SJCRH30 (cell line): ENCODE results near the gene CCDC116. TPM values are rescaled to one million over a fixed set of nuclear protein-coding genes. Genes with fewer than 3 reads are reported as not detected.
A peak's percentile ranks its signal among the peaks of the same experiment; 100 is the strongest.

Experiments used
- DNase-seq, 2 experiments: peaks; one replicate each; pipeline ENCODE4 v3.0.0-alpha.2; 2015 to 2020
- H3K27ac ChIP-seq: fragments of 250-450 bp; sonication (Bioruptor Pico); 2 replicates; pipeline ENCODE4 v1.5.1; 2020; ENCODE audit warnings: mild to moderate bottlenecking, moderate library complexity
- H3K27me3 ChIP-seq: fragments of 250-450 bp; sonication (Bioruptor Pico); 2 replicates; pipeline ENCODE4 v1.5.1; 2020; ENCODE audit warnings: mild to moderate bottlenecking, moderate library complexity
- H3K36me3 ChIP-seq: fragments of 250-450 bp; sonication (Bioruptor Pico); 2 replicates; pipeline ENCODE4 v1.5.1; 2020; ENCODE audit warnings: mild to moderate bottlenecking, moderate library complexity
- H3K4me1 ChIP-seq: fragments of 250-450 bp; sonication (Bioruptor Pico); 2 replicates; pipeline ENCODE4 v1.5.1; 2020; ENCODE audit warnings: mild to moderate bottlenecking, moderate library complexity
- H3K4me3 ChIP-seq: fragments of 250-450 bp; sonication (Bioruptor Pico); 2 replicates; pipeline ENCODE4 v1.5.1; 2020; ENCODE audit warnings: mild to moderate bottlenecking, moderate library complexity
- H3K9me3 ChIP-seq: fragments of 250-450 bp; sonication (Bioruptor Pico); replicated peaks from 2 replicates; pipeline ENCODE4 v1.5.1; 2020; ENCODE audit warnings: mild to moderate bottlenecking, moderate library complexity
- total RNA-seq: library from RNA; depleted of rRNA; stranded (reverse); fragments of >200 nt; shearing (Covaris generic); gene quantifications from 2 replicates; pipeline ENCODE4 v1.2.3, GENCODE V29; 2014

Gene CCDC116
- total RNA-seq, 1 experiment from 2014 or later, result 0.38 TPM

- no peaks in the 10 kb centered on the region for H3K9me3 ChIP-seq
- H3K36me3 ChIP-seq, result no peaks in the 10 kb centered on the region
- H3K27me3 ChIP-seq, result no peaks in the 10 kb centered on the region
- DNase-seq, result peak; percentile 77 to 93
- H3K4me1 ChIP-seq, result peaks cover 6% of the 10 kb centered on the region
- no peak overlapping the region for H3K27ac ChIP-seq
- H3K4me3 ChIP-seq, result no peak overlapping the region
Measured at GRCh38 chr22:21646608-21647590, 14.3 kb downstream of the CCDC116 start.

- Histone ChIP-seq H3K4me1 (peaks cover 6% of the 10 kb centered on the region), H3K4me3 (no peak overlapping the region; the same call in 1 of the 2 replicates), H3K9me3 (no peaks in the 10 kb centered on the region), H3K27me3 (no peaks in the 10 kb centered on the region), H3K36me3 (peaks cover 18% of the 10 kb centered on the region), H3K27ac (peak overlapping the region; percentile 99; the same call in 1 of the 2 replicates)
- DNase-seq, result no peak
Measured at GRCh38 chr22:21650280-21650679, 17.7 kb downstream of the CCDC116 start.

- Histone ChIP-seq H3K27ac (peak overlapping the region; percentile 99), H3K4me1 (peaks cover 6% of the 10 kb centered on the region)
- peak; percentile 64 to 76 for DNase-seq
Measured at GRCh38 chr22:21650823-21651520, 18.4 kb downstream of the CCDC116 start.

GRCh38 chr22:21651521-21652009 is 19.0 kb downstream of the CCDC116 start:
- no peak for DNase-seq
- no peaks in the 10 kb centered on the region for H3K27me3 ChIP-seq
- H3K36me3 ChIP-seq, result peaks cover 18% of the 10 kb centered on the region
- H3K9me3 ChIP-seq, result no peaks in the 10 kb centered on the region
- H3K4me1 ChIP-seq, result peaks cover 6% of the 10 kb centered on the region
- H3K27ac ChIP-seq, result peak overlapping the region; percentile 99
- H3K4me3 ChIP-seq, result peak overlapping the region; percentile 94

More at GRCh38 chr22:21650823-21651520, 18.4 kb downstream of the CCDC116 start:
- H3K4me3 ChIP-seq, result peak overlapping the region; percentile 94
- peaks cover 18% of the 10 kb centered on the region for H3K36me3 ChIP-seq
- H3K9me3 ChIP-seq, result no peaks in the 10 kb centered on the region
- H3K27me3 ChIP-seq, result no peaks in the 10 kb centered on the region

- Histone ChIP-seq H3K4me1 (peaks cover 6% of the 10 kb centered on the region), H3K36me3 (peaks cover 18% of the 10 kb centered on the region), H3K27me3 (no peaks in the 10 kb centered on the region), H3K4me3 (peak overlapping the region; percentile 94), H3K9me3 (no peaks in the 10 kb centered on the region), H3K27ac (peak overlapping the region; percentile 99)
- peak; percentile 96 for DNase-seq
Measured at GRCh38 chr22:21652010-21652546, 19.5 kb downstream of the CCDC116 start.

GRCh38 chr22:21652547-21653545 is 20.3 kb downstream of the CCDC116 start:
- H3K4me3 ChIP-seq, result peak overlapping the region; percentile 94
- peaks cover 6% of the 10 kb centered on the region for H3K4me1 ChIP-seq
- no peak for DNase-seq
- no peaks in the 10 kb centered on the region for H3K27me3 ChIP-seq
- peaks cover 18% of the 10 kb centered on the region for H3K36me3 ChIP-seq
- H3K27ac ChIP-seq, result peak overlapping the region; percentile 99
- no peaks in the 10 kb centered on the region for H3K9me3 ChIP-seq

GRCh38 chr22:21657020-21657359 is 24.4 kb downstream of the CCDC116 start:
- Histone ChIP-seq H3K27me3 (no peaks in the 10 kb centered on the region), H3K4me1 (no peaks in the 10 kb centered on the region; the same call in 1 of the 2 replicates), H3K27ac (no peak overlapping the region; the same call in 1 of the 2 replicates), H3K4me3 (peak overlapping the region; percentile 57), H3K36me3 (peaks cover 18% of the 10 kb centered on the region), H3K9me3 (no peaks in the 10 kb centered on the region)
- DNase-seq, result no peak

- H3K4me1 ChIP-seq, result no peaks in the 10 kb centered on the region; the same call in 1 of the 2 replicates
- no peaks in the 10 kb centered on the region for H3K27me3 ChIP-seq
- H3K4me3 ChIP-seq, result peak overlapping the region; percentile 57
- H3K9me3 ChIP-seq, result no peaks in the 10 kb centered on the region
- no peak overlapping the region; the same call in 1 of the 2 replicates for H3K27ac ChIP-seq
- peaks cover 18% of the 10 kb centered on the region for H3K36me3 ChIP-seq
- peak; percentile 88 to 90 for DNase-seq
Measured at GRCh38 chr22:21657360-21658032, 24.9 kb downstream of the CCDC116 start.

- peaks cover 2% of the 10 kb centered on the region for H3K36me3 ChIP-seq
- H3K9me3 ChIP-seq, result no peaks in the 10 kb centered on the region
- no peak overlapping the region for H3K4me3 ChIP-seq
- DNase-seq, result peak in 1 of 2 experiments; percentile 41
- no peaks in the 10 kb centered on the region for H3K27me3 ChIP-seq
- no peak overlapping the region for H3K27ac ChIP-seq
- H3K4me1 ChIP-seq, result no peaks in the 10 kb centered on the region; the same call in 1 of the 2 replicates
Measured at GRCh38 chr22:21659864-21660525, 27.4 kb downstream of the CCDC116 start.

- no peak for DNase-seq
- no peaks in the 10 kb centered on the region for H3K36me3 ChIP-seq
- H3K27ac ChIP-seq, result no peak overlapping the region
- H3K9me3 ChIP-seq, result no peaks in the 10 kb centered on the region
- H3K27me3 ChIP-seq, result no peaks in the 10 kb centered on the region
- H3K4me1 ChIP-seq, result no peaks in the 10 kb centered on the region; the same call in 1 of the 2 replicates
- H3K4me3 ChIP-seq, result no peak overlapping the region
Measured at GRCh38 chr22:21660904-21661303, 28.3 kb downstream of the CCDC116 start.

GRCh38 chr22:21661991-21662390 is 29.4 kb downstream of the CCDC116 start:
- Histone ChIP-seq H3K4me3 (no peak overlapping the region), H3K4me1 (no peaks in the 10 kb centered on the region; the same call in 1 of the 2 replicates), H3K27me3 (no peaks in the 10 kb centered on the region), H3K36me3 (no peaks in the 10 kb centered on the region), H3K9me3 (no peaks in the 10 kb centered on the region), H3K27ac (no peak overlapping the region)
- no peak for DNase-seq

- H3K27ac ChIP-seq, result no peak overlapping the region
- H3K4me3 ChIP-seq, result no peak overlapping the region
- DNase-seq, result no peak
- no peaks in the 10 kb centered on the region for H3K9me3 ChIP-seq
- H3K36me3 ChIP-seq, result no peaks in the 10 kb centered on the region
- H3K27me3 ChIP-seq, result no peaks in the 10 kb centered on the region
- H3K4me1 ChIP-seq, result no peaks in the 10 kb centered on the region
Measured at GRCh38 chr22:21663738-21664137, 31.2 kb downstream of the CCDC116 start.
